GM18526 (cell line): ENCODE data around the gene AMDHD2.

ENCODE experiments used
- POLR2A ChIP-seq: IDR thresholded peaks from 3 replicates; pipeline ENCODE4 v1.6.1; 2011; ENCODE audit not compliant: insufficient read length; ENCODE audit errors: extremely low read depth

Gene AMDHD2

DNA sequence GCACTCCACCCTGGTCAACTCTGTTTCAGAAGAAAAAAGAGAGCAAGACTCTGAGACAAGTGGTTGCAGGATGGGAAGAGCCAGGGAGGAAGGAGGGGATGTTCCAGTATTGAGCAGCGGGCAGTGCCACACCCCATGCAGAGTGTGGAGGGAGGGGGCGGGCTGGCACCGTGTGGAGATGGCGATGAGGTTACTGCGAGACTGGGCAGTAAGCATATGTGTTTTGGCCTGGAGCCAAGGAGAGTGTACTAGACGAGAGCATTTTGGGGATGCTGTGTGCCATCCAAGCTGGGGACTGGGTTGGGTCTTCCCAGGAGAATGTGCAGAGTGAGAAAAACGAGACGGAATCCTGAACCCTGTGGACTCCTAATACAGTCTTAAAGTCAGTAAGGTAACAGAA lies 41.9 kb upstream of the AMDHD2 start:
- TF ChIP-seq POLR2A = no peak

- no peak for TF ChIP-seq POLR2A
Observed at GRCh38 chr16:2480948-2481347, 39.2 kb upstream of the AMDHD2 start.

- no peak for TF ChIP-seq POLR2A
Observed at GRCh38 chr16:2481676-2482075, 38.5 kb upstream of the AMDHD2 start.

DNA sequence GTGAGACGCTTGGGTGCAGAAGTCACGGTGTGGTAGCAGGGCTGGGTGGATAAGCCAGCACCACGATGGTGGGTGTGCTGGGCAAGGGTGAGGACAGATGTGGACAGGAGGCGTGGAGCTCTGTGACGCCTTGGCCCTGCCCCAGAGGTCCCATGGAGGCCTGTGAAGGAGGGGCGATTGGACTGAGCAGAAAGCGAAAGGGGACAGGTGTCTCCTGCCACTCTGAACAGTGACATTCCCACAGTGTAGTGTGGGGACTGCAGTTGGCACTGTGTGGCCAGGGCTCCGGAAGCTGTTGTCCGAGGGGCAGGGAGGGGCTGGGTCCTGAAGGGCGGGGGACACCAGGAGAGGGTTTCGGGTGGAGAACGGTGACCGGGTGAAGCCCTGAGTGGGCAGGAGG lies 37.9 kb upstream of the AMDHD2 start:
- no peak for TF ChIP-seq POLR2A

DNA sequence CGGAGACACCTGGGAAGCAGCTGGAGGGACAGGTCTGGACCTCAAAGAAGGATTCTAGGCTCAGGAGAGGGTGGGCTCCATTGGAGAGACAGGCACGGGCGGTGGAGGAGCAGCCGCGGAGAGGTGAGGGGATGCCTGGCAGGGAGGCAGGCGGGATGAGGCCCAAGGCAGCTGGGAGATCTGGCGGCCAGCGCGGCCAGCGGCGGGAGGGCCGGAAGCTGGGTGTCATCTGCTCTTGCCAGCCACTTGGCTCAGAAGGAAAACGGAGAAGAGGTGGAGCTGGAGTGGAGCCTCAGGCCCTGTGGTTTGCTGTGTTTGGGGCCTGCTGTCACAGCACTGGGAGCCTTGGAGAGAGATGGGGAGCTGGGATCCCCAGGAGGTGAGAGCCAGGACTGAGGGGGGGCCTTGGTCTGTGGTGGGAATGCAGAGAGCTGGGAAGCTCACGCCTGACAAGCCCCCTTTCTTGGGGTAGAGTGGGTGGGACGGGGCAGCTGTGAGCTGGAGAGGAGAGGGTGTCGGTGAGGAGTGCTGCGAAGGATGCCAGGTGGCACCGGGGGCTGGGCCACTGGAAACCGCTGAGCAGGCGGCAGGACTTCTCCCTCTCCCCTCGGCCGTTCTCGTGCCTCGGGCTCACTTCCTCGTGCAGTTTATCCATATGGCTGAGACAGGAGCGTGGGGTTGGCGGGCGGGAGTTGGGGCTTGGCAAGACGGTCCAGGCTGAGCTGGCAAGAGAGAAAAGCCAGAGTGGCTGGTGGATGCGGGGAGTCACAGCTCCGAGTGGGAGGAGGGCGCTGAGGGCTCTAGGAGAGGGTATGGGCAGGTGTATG lies 37.2 kb upstream of the AMDHD2 start:
- TF ChIP-seq POLR2A = no peak

DNA sequence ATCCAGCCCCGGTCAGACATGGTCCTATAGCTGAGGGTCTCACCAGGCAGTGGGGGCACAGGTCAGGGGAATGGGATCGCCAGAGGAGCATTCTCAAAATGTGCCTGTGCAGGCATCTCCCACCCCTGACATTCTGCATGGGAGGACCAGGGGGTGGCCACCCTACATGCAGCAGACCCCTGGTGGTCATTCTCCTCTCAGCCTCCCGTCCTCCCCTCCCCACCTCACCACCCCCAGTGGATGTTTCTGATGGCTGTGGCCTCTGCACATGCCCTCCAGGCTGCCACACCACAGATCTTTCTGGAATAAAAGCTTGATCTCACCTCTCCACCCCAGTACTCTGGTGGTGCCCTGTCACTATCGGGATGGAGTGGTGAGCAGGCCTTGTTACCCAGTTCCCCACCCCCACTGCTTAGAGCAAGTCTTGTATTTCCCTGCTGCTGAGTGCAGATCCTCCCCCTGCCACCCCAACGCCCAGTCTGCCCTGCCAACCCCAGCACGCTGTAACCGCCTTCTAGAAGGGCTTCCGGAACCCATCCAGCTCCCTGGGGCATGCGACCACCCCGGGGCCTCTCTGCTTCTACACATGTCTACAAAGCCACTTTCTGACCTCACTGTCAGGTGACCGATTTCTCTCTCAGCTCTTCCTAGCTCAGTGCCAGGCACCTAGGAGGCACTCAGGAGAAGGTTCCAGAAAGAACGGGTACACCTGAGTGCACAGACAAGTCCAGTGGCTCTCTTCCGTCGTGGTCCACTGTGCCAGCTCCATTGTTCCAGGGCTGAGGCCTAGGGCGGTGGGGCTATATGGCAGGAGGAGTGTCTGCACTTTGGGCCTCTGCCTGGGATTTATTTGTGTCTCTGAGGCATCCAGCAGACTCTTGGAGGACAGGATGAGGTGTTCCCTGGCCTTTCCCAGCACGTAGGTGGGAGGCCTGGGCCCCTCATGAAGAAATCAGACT lies 36.0 kb upstream of the AMDHD2 start:
- TF ChIP-seq POLR2A = no peak

DNA sequence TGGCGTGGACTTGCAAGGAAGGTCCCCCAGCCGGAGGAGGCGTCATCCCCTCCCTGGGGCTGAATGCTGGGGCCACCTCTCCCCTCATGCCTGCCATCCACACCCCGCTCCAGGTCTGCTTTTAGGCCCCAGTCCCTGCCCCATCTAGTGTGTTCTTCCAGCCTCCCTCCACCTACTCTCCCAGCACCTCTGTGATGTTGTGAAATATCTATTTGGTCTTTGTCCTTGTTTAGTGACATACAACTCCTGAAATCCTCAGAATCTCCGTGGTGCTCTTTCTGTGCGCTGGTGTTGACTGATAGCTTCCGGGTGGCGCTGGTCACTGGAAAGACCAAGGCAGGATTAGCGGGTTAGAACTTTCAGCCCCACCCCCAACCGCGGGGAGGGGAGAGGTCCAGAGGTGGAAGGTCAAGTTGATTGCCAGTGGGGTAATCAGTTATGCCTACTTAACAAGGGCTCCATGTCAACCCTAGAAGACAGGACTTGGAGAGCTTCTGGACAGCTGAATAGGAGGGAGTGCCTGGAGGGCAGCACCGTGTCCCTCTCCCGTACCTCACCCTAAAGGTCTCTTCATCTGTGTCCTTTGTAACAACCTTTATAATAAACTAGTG lies 35.2 kb upstream of the AMDHD2 start:
- TF ChIP-seq POLR2A = no peak

GRCh38 chr16:2485811-2486507 lies 34.2 kb upstream of the AMDHD2 start:
- no peak for TF ChIP-seq POLR2A

DNA sequence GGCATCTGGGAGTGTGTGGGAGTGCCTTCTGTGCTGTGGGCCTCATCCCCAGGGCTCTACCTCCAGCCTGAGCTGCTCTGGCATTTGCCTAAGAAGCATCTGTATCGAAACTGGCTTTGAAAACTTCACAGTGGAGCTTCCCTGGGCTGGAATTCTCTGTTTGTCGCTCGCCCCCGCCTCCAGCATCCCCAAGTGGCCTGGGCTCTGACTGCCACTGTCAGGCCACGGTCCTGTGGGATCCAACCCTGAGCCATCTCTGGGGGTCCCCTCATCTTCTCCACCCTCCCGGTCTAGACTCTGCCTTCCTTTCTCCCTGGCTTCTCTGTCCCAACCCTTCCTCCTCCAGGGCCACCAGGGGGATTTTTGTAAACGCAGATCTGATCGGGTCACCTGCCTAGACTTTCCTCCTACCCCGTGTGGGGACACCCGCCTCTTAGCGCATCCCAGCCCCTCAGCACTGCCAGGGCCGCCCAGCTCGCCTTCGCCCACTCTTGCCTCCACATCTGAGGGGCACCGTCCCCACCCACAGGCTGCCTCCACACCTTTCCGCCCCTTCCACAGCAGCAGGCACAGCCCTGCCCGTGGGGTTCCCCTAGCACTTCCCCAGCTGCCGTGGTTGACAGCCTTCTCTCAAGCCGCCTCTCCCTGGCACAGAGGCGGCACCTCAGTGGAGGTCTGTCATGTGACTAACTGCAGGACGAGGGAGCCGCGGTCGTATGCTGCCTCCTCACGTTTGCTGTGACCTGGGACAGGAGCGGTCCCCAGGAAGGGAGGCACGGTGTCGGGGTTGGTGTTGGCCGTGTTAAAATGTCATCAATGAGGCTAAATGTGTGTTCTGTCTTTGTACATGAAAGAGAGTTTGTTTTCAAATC lies 33.3 kb upstream of the AMDHD2 start:
- TF ChIP-seq POLR2A = no peak

DNA sequence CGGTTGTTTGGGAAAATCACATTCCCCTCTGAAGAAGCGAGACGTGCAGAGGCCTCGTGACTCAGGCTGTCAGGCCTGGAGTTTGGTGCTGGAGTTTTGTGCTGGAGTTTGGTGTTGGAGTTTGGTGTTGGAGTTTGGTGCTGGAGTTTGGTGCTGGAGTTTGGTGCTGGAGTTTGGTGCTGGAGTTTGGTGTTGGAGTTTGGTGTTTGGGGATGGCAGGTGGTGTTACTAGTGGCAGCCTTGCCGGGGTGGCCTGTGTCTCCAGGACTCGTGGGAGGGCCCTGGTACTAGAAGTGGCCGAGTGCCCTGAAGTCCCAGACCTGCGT lies 32.7 kb upstream of the AMDHD2 start:
- TF ChIP-seq POLR2A = no peak

- no peak for TF ChIP-seq POLR2A
Observed at GRCh38 chr16:2487903-2488531, 32.2 kb upstream of the AMDHD2 start.

DNA sequence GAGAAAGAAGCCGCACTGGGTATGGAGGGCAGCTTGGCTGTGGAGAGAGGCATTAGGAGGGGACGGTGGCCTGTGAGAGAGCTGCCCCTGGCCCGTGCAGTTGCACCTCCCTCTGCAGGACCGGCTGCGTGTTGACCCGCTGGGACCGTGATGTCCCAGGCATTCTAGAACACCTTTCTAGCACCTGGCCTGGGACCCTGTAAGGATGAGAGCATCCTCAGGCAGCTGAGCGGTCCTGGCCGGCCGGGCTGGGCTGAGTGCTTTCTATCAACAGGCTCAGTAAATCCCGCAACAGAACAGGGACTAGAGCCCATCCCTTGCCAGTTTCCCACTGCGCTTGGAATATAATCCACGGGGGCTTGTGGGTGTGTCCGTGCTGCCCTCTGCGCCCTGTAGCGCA lies 30.6 kb upstream of the AMDHD2 start:
- TF ChIP-seq POLR2A = no peak

GRCh38 chr16:2490190-2491105 lies 29.7 kb upstream of the AMDHD2 start:
- no peak for TF ChIP-seq POLR2A
